Pancreas (tissue), 10 donors: Measurements from ENCODE around the gene LAMC3. TPM values are rescaled to one million over a fixed set of nuclear protein-coding genes. Genes with fewer than 3 reads are reported as not detected.
"Not testable (repeated sequence)": the region's sequence is repeated elsewhere in the genome, so short reads cannot be mapped to it uniquely, and the experiment has no call there.

ENCODE experiments used
- ATAC-seq, 4 donors: fragments of 200-7000 bp; cut with Tn5 transposase; one replicate each; pipeline versions ENCODE4 v1.8.0 to v1.9.1; 2020; ENCODE audit warnings: mild to moderate bottlenecking in 4 of 4, moderate library complexity in 4 of 4
- DNase-seq, 6 donors: peaks; one replicate each; pipeline ENCODE4 v3.0.0-alpha.2; 2020
- FAIRE-seq: peaks from 2 replicates; lab custom pipeline; 2012; peaks lifted over from hg19 to GRCh38; lab: Jason Lieb, UNC
- H3K27ac ChIP-seq, 4 donors: fragments of 200-600 bp; sonication (generic); 1 replicate in 3 of 4; 2 replicates in 1 of 4; pipeline versions ENCODE4 v1.5.0 to v1.8.0; 2020
- H3K27me3 ChIP-seq, 4 donors: fragments of 200-600 bp; one replicate each; pipeline ENCODE4 v1.8.0; 2021
- H3K36me3 ChIP-seq, 3 donors: fragments of 200-600 bp; sonication (generic) in 1 of 3; one replicate each; pipeline versions ENCODE4 v1.5.0 to v1.8.0; 2020 to 2021
- H3K4me1 ChIP-seq, 3 donors: fragments of 200-600 bp; one replicate each; pipeline ENCODE4 v1.8.0; 2021
- H3K4me3 ChIP-seq, 4 donors: fragments of 200-600 bp; sonication (generic) in 2 of 4; one replicate each; pipeline versions ENCODE4 v1.5.0 to v1.8.0; 2020 to 2021
- H3K9me3 ChIP-seq, 4 donors: fragments of 200-600 bp; one replicate each; pipeline ENCODE4 v1.8.0; 2021
- WGBS, 2 donors: extraction: QIAGEN DNeasy Blood & Tissue Kit; methylation state at CpG; one replicate each; pipeline ENCODE4 v1.1.7; 2013; 5-methylcytosine and 5-hydroxymethylcytosine counted together
- intact Hi-C, 3 donors: fragments of 100-400 bp; cut with DNase I; formaldehyde crosslinking; loops; one replicate each; pipeline versions ENCODE4 v1.11.1 to v1.14.2; 2022
- polyA plus RNA-seq, 2 donors: library from polyadenylated mRNA; stranded (reverse); fragments of 200-250 nt; gene quantifications; one replicate each; pipeline ENCODE4 v1.2.3, GENCODE V29; 2013
- total RNA-seq, 6 donors: library from RNA; stranded (reverse); fragmentation: NEBNext Ultra II Directional in 4 of 6; extraction: Animal tissue kit (Norgen Biotek cat#: 25700) in 4 of 6; gene quantifications; one replicate each; pipeline versions ENCODE4 v1.2.1 to v1.2.4, GENCODE V29; 2021 to 2023
- TF ChIP-seq, protein P1 (sequence below), 4 donors: fragments of 200-600 bp; sonication (generic) in 3 of 4; IDR thresholded peaks; one replicate each; pipeline versions ENCODE4 v1.5.0 to v1.8.0; 2021; ENCODE audit warnings: antibody characterized with exemption in 4 of 4
- donor health status: healthy with polysubstance abuse.
- donor health status: DM: no; HTN: no; CAD: no; lungs with moderate emphysema.
- donor health status: DM: no; HTN: no; CAD: no.
- donor health status: control.
- donor health status: control.
- donor health status: Bipolar disorder and iron deficiency.
- donor health status: DM: yes; HTN: yes; CAD: no.
- donor health status: DM: no; HTN: no; CAD: no.
- donor health status: DM: no; HTN: no; CAD: no.
- donor health status: DM: yes; HTN: yes; CAD: no.

The LAMC3 gene
- total and polyA plus RNA-seq, 8 donors = 1.1 to 8.9 (median 2.7) TPM

DNA sequence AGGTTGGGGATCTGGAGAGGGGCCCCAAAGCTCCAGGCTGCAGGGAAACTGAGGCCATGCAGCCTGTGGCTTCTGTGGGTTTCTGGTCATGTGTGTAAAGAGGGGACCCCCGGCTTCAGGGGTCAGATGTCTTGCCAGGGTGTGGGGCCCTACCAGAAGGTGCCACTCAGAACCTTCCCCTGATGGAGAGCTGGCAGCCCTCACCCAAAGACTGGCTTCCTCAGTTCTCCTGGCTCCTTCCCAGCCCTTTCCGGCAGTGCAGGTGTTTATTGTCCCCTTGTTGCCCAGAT is 11.6 kb upstream of the LAMC3 start:
- intact Hi-C loops = no loop called here
- H3K27ac ChIP-seq = no peak overlapping the region
- ATAC-seq (no peak), FAIRE-seq (no peak), DNase-seq (no peak)
- no peak overlapping the region for H3K4me3 ChIP-seq
- TF ChIP-seq, protein P1, sequence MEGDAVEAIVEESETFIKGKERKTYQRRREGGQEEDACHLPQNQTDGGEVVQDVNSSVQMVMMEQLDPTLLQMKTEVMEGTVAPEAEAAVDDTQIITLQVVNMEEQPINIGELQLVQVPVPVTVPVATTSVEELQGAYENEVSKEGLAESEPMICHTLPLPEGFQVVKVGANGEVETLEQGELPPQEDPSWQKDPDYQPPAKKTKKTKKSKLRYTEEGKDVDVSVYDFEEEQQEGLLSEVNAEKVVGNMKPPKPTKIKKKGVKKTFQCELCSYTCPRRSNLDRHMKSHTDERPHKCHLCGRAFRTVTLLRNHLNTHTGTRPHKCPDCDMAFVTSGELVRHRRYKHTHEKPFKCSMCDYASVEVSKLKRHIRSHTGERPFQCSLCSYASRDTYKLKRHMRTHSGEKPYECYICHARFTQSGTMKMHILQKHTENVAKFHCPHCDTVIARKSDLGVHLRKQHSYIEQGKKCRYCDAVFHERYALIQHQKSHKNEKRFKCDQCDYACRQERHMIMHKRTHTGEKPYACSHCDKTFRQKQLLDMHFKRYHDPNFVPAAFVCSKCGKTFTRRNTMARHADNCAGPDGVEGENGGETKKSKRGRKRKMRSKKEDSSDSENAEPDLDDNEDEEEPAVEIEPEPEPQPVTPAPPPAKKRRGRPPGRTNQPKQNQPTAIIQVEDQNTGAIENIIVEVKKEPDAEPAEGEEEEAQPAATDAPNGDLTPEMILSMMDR (IDR thresholded peaks at IDR 0.05) = no peak
- H3K36me3 ChIP-seq = no peaks in the 10 kb centered on the region
- no peaks in the 10 kb centered on the region for H3K9me3 ChIP-seq
- 31 to 54% methylated on average over 2 of the region's 2 CpGs for WGBS, 2 donors
- no peaks in the 10 kb centered on the region for H3K4me1 ChIP-seq
- H3K27me3 ChIP-seq = peaks cover 0 to 6% (median 0%) of the 10 kb centered on the region in 4 donors

GRCh38 chr9:130997925-130998596 is 10.9 kb upstream of the LAMC3 start:
- H3K27ac ChIP-seq = no peak overlapping the region
- no peaks in the 10 kb centered on the region for H3K9me3 ChIP-seq
- H3K36me3 ChIP-seq = no peaks in the 10 kb centered on the region
- no peak overlapping the region for H3K4me3 ChIP-seq
- DNase-seq (peak in 5 of 6 donors; percentile 29 to 83 (median 45)), FAIRE-seq (no peak), ATAC-seq (peak in 3 of 4 donors; percentile 81 to 82 (median 81))
- TF ChIP-seq, protein P1 (IDR thresholded peaks at IDR 0.05) = peak in 2 of 4 donors; percentile 32 to 40
- WGBS, 2 donors = 28 to 34% methylated on average over 27 to 28 of the region's 28 CpGs
- intact Hi-C loops = no loop called here
- peaks cover 0 to 6% (median 0%) of the 10 kb centered on the region in 4 donors for H3K27me3 ChIP-seq
- H3K4me1 ChIP-seq = no peaks in the 10 kb centered on the region

DNA sequence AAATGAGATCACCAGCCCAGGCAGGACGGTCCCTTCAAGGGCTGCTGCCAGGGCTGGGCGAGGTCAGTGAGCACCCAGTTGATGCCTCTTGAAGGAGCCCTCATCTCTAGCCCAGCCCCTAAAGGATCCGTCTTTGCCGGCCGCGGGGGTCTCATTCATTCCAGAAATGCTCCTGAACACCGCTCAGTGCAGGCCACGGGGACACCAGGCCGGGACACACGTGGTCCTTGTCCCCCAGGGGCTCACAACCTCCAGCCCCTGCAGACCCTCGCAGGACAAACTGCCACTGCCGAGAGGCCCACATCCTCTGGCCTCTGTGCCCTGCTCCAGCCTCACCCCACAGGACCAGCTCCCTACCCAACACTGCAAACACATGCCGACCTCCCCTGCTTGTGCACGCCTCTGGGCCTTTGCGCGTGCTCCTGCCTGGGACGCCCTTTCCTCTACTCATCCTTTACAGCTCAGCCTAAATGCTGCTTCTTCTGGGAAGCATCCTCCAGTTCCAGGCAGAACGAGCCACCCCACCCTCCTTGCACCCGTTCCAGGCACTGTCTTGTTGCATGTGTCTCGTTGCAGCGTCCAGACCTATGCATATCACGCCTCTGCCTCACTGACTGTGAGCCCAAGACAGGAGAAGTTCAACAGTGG is 10.3 kb upstream of the LAMC3 start:
- FAIRE-seq = no peak
- H3K27me3 ChIP-seq = peaks cover 0 to 6% (median 0%) of the 10 kb centered on the region in 4 donors
- DNase-seq = no peak
- no peaks in the 10 kb centered on the region for H3K4me1 ChIP-seq
- TF ChIP-seq, protein P1 (IDR thresholded peaks at IDR 0.05) = no peak
- no peaks in the 10 kb centered on the region for H3K9me3 ChIP-seq
- WGBS, 2 donors = 40 to 53% methylated on average over 19 to 22 of the region's 22 CpGs
- intact Hi-C loops = no loop called here
- ATAC-seq = no peak
- no peak overlapping the region for H3K27ac ChIP-seq
- no peak overlapping the region for H3K4me3 ChIP-seq
- no peaks in the 10 kb centered on the region for H3K36me3 ChIP-seq

DNA sequence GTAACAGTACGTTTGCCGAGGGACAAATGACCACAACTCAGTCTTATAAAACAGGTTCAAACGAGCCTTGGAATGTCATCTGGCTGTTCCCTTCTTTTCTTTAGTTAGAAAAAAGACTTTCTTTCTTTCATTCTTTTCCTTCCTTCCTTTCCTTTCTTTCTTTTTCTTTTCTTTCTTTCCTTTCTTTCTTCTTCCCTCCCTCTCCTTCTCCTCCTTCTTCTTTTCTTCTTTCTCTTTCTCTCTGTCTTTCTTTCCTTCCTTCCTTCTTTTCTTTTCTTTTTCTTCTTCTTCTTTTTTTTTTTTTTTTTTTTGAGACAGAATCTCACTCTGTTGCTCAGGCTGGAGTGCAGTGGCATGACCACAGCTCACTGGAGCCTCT is 9.7 kb upstream of the LAMC3 start:
- no peak for DNase-seq
- TF ChIP-seq, protein P1 (IDR thresholded peaks at IDR 0.05) = no peak
- Histone ChIP-seq H3K27me3 (peaks cover 0 to 6% (median 0%) of the 10 kb centered on the region in 4 donors), H3K4me1 (no peaks in the 10 kb centered on the region), H3K4me3 (no peak overlapping the region), H3K36me3 (no peaks in the 10 kb centered on the region), H3K9me3 (no peaks in the 10 kb centered on the region), H3K27ac (no peak overlapping the region)
- no peak for ATAC-seq
- FAIRE-seq = no peak
- WGBS, 2 donors = 43 to 50% methylated on average over 3 of the region's 3 CpGs
- intact Hi-C loops = no loop called here

- DNase-seq, H3K36me3 ChIP-seq, intact Hi-C loops, FAIRE-seq, H3K27me3 ChIP-seq, H3K4me3 ChIP-seq, ATAC-seq, H3K4me1 ChIP-seq, H3K9me3 ChIP-seq, H3K27ac ChIP-seq: not testable (repeated sequence)
- 63 to 82% methylated on average over 9 of the region's 9 CpGs for WGBS, 2 donors
Measured at GRCh38 chr9:131000526-131000925, 8.4 kb upstream of the LAMC3 start.
